Sigmoid colon (tissue), 7 donors: ENCODE results near the gene C1orf116. TPM values are rescaled to one million over a fixed set of nuclear protein-coding genes. Genes with fewer than 3 reads are reported as not detected.

Source experiments
- DNase-seq: peaks from one replicate; pipeline ENCODE4 v3.0.0-alpha.2; 2019
- H3K27ac ChIP-seq, 4 donors: fragments of 200-600 bp; sonication (generic); one replicate each; pipeline ENCODE4 v1.5.1; 2016 to 2019; ENCODE audit warnings: mild to moderate bottlenecking in 1 of 4
- H3K27me3 ChIP-seq, 3 donors: fragments of 200-600 bp; sonication (generic); one replicate each; pipeline ENCODE4 v1.5.1; 2019; ENCODE audit warnings: mild to moderate bottlenecking in 1 of 3
- H3K36me3 ChIP-seq, 4 donors: fragments of 200-600 bp; sonication (generic); one replicate each; pipeline ENCODE4 v1.5.1; 2016 to 2019
- H3K4me1 ChIP-seq, 4 donors: fragments of 200-600 bp; sonication (generic); one replicate each; pipeline ENCODE4 v1.5.1; 2017 to 2019
- H3K4me3 ChIP-seq, 4 donors: fragments of 200-600 bp; sonication (generic); one replicate each; pipeline ENCODE4 v1.5.1; 2017 to 2019; ENCODE audit warnings: mild to moderate bottlenecking in 2 of 4, moderate library complexity in 1 of 4
- H3K9me3 ChIP-seq, 4 donors: fragments of 200-600 bp in 3 of 4; sonication (generic) in 3 of 4; one replicate each; pipeline versions ENCODE4 v1.5.1 to v1.6.1; 2013 to 2019
- CTCF ChIP-seq, 4 experiments: fragments of 450-650 bp in 3 of 4; fragments of 200-600 bp in 1 of 4; IDR thresholded peaks; one replicate each; pipeline ENCODE4 v1.5.1; 2016 to 2019; ENCODE audit warnings: antibody characterized with exemption in 4 of 4, mild to moderate bottlenecking in 3 of 4, moderate library complexity in 2 of 4
- EP300 ChIP-seq, 4 donors: sonication (generic); formaldehyde crosslinking; IDR thresholded peaks; one replicate each; pipeline ENCODE4 v1.6.1; 2017; ENCODE audit warnings: antibody characterized with exemption in 4 of 4
- POLR2A ChIP-seq, 2 donors: fragments of 450-650 bp; IDR thresholded peaks; one replicate each; pipeline ENCODE4 v1.6.1; 2016; ENCODE audit warnings: antibody characterized with exemption in 2 of 2, mild to moderate bottlenecking in 2 of 2, moderate library complexity in 2 of 2
- POLR2AphosphoS5 ChIP-seq, 4 donors: sonication (generic); formaldehyde crosslinking; IDR thresholded peaks; one replicate each; pipeline ENCODE4 v1.6.1; 2017; ENCODE audit warnings: antibody characterized with exemption in 4 of 4
- WGBS, 2 donors: extraction: QIAGEN DNeasy Blood & Tissue Kit; methylation state at CpG; one replicate each; pipeline ENCODE4 v1.1.7; 2013; 5-methylcytosine and 5-hydroxymethylcytosine counted together
- intact Hi-C: fragments of 100-400 bp; cut with DNase I; formaldehyde crosslinking; loops from one replicate; pipeline ENCODE4 v1.15.1; 2023
- polyA plus RNA-seq, 3 donors: library from polyadenylated mRNA; stranded (reverse); fragments of 200-250 nt; gene quantifications; one replicate each; pipeline ENCODE4 v1.2.3, GENCODE V29; 2013
- total RNA-seq, 4 donors: library from RNA; depleted of rRNA; stranded (reverse); fragments of >200 nt; gene quantifications; one replicate each; pipeline ENCODE4 v1.1.0, GENCODE V29; 2016
- donor health status: healthy with polysubstance abuse.
- donor health status: Bipolar disorder and iron deficiency.
- donor health status: healthy.

C1orf116 gene
- total and polyA plus RNA-seq, 7 donors, result 0.14 to 22.4 (median 4.1) TPM; not detected in 1

GRCh38 chr1:207026104-207026534 lies 6.4 kb downstream of the C1orf116 start:
- intact Hi-C loops, result no loop called here
- Histone ChIP-seq H3K27ac (peak overlapping the region; percentile 42 to 65 (median 54)), H3K36me3 (no peaks in the 10 kb centered on the region), H3K27me3 (no peaks in the 10 kb centered on the region), H3K4me3 (no peak overlapping the region), H3K4me1 (peaks cover 0 to 24% (median 21%) of the 10 kb centered on the region in 4 donors), H3K9me3 (no peaks in the 10 kb centered on the region)
- TF ChIP-seq POLR2A (IDR thresholded peaks at IDR 0.05), result no peak
- DNase-seq, result no peak
- 70 to 71% methylated on average over 4 of the region's 4 CpGs for WGBS, 2 donors

- TF ChIP-seq EP300 (IDR thresholded peaks at IDR 0.05), result no peak
- TF ChIP-seq CTCF (IDR thresholded peaks at IDR 0.05), result no peak
- TF ChIP-seq POLR2AphosphoS5 (IDR thresholded peaks at IDR 0.05), result no peak
- TF ChIP-seq POLR2A (IDR thresholded peaks at IDR 0.05), result no peak
- H3K27ac ChIP-seq, result peak overlapping the region; percentile 42 to 65 (median 54)
- no peaks in the 10 kb centered on the region for H3K36me3 ChIP-seq
- peaks cover 0 to 24% (median 21%) of the 10 kb centered on the region in 4 donors for H3K4me1 ChIP-seq
- 64 to 69% methylated on average over 5 of the region's 5 CpGs for WGBS, 2 donors
- no peak for DNase-seq
- no peak overlapping the region for H3K4me3 ChIP-seq
- intact Hi-C loops, result no loop called here
- H3K9me3 ChIP-seq, result no peaks in the 10 kb centered on the region
- H3K27me3 ChIP-seq, result no peaks in the 10 kb centered on the region
Observed at GRCh38 chr1:207025146-207025880, 7.2 kb downstream of the C1orf116 start.

- TF ChIP-seq CTCF (IDR thresholded peaks at IDR 0.05), result no peak
- TF ChIP-seq POLR2AphosphoS5 (IDR thresholded peaks at IDR 0.05), result no peak
- no peak for TF ChIP-seq POLR2A (IDR thresholded peaks at IDR 0.05)
- TF ChIP-seq EP300 (IDR thresholded peaks at IDR 0.05), result no peak
- Histone ChIP-seq H3K36me3 (no peaks in the 10 kb centered on the region), H3K27ac (peak overlapping the region; percentile 42 to 65 (median 54)), H3K9me3 (no peaks in the 10 kb centered on the region), H3K4me1 (peaks cover 0 to 24% (median 21%) of the 10 kb centered on the region in 4 donors), H3K4me3 (no peak overlapping the region), H3K27me3 (no peaks in the 10 kb centered on the region)
- WGBS, 2 donors, result 68 to 79% methylated on average over 18 of the region's 18 CpGs
- DNase-seq, result no peak
- intact Hi-C loops, result no loop called here
Observed at GRCh38 chr1:207024202-207025145, 8.1 kb downstream of the C1orf116 start.

DNA sequence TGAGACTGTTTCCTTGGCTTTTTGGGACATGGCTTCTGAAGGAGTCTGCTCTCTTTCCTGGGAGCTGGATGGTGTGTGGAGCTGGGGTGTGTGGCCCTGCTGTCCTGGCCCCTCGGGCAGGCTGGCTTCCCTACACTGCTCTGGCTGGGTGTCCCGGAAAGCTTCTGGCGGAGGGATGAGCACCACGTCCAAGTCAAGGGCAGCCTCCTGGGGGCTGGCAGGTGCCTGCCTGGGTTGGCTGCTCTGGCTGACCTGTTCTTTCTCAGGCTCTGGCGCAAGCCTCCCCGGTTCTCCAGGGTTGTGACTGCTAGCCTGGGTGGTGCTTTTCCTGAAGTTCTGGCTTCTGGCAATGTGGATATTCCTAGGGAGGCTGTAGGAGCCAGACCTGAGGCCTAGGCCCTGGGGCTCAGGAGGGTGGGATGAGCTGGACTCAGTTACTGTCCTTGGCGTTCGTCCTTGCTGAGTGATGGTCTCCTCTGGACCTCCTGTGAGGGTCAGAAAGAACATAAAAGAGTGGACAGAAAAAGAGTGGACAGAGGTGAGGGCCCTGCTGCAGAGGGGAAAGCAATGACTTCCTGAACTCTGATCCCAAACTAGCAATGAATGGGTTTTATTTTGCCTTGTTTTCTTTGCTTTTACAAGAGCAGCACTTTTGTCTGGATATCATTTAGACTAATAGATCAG lies 9.4 kb downstream of the C1orf116 start:
- Histone ChIP-seq H3K4me1 (peaks cover 0 to 24% (median 21%) of the 10 kb centered on the region in 4 donors), H3K27ac (no peak overlapping the region), H3K4me3 (no peak overlapping the region), H3K9me3 (no peaks in the 10 kb centered on the region), H3K36me3 (no peaks in the 10 kb centered on the region), H3K27me3 (no peaks in the 10 kb centered on the region)
- intact Hi-C loops, result no loop called here
- WGBS, 2 donors, result 92 to 93% methylated on average over 8 of the region's 8 CpGs
- no peak for DNase-seq
- TF ChIP-seq EP300 (IDR thresholded peaks at IDR 0.05) (no peak), POLR2A (IDR thresholded peaks at IDR 0.05) (no peak), POLR2AphosphoS5 (IDR thresholded peaks at IDR 0.05) (no peak), CTCF (IDR thresholded peaks at IDR 0.05) (no peak)
